ENCODE results near the gene SLC4A1.

SLC4A1 gene

DNA sequence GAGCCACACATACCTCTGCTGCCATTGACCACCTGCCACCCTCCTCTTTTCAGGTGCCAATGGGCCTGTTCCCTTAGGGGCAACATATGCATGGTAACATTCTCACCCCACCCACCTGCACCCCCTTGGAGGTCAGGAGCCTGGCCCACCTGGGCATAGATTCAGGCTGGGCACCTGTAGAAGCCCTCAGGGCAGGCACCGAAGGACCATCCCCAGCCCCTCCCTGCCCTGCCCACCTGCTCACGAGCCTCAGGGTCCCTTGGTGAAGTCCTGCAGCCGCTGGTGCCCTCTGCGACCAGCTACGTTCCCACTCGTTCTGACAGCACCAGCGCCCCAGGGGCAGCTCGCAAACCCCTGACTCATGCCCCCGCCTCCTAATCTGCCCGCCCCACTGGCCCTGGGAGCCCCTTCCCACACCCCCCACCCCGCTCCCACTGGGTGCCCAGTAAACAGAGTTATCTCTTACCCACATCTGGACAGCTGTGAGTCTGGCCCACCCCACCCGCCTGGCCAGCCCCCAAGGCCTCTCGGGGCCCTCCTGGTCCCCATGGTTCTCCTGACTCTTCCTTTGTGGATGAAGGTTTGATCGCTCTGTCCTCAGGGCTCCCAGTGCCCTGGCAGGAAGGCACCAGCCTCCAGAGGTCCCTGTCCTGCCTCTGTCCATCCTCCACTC, at the start of gene SLC4A1:
SLC4A1 (minus strand) TSS at position 318 of the 673 bp plus-strand sequence. CDS start 5,269 bp downstream, outside the sequence.
- no peak for DNase-seq

DNA sequence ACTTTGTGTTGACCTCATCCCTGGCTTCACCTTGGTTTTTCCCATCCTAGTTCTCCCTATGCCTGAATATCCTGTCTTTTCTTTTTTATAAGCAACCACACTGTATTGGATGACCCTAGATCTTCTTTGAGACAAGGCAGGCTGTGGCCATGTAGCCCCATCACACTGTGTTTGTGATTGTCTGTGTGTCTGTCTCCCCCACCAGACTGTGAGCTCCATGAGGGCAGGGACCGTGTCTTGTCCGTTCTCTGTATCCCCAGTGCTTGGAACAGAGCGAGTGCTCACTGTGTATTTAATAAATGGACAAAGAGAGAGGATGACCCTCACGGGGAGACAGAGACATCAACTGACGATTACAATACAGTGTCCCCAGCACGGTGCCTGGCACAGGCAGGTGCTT, 49.6 kb upstream of the SLC4A1 start:
- DNase-seq = no peak

DNA sequence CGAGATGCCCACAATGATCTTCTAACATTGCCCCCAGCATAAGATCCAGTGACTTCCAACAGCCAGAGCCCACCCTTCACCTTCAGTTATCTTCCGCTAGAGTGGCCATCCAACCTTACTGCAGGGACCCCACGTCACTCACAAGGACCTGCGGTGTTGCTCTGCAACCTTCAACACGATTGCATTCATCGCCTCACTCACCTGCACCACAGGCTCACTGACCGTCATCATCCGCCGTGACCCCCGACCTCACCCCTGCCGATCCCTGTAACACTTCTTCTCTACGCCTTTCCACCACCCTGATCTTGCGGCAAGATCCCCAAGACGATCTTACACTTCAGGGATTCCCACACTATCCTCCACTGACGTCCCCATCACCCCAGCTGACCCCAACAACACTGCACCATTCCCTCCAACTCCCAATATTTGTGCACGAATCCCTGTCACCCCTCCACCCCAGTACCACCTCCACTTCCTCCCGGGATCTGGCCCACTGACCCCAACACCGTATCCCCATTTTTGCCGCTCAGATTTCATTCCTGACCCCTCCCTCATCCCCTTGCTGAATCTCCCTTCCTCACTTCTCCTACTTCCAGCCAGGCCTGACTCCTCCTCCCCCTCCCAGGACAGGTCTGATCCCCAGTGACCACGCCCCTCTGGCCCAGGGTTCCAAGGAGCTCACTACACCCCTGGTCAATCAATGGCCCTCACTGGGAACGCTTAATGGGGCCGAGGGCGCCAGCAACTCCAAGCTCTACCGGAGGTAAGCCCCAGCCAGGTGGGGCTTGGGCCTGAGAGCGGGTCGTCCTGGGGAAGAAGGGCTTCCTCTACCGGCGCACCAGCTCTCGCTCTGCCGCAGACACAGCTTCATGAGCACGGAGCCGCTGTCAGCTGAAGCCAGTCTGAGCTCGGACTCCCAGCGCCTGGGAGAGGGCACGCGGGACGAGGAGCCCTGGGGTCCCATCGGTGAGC, 48.1 kb upstream of the SLC4A1 start:
- DNase-seq = no peak

DNA sequence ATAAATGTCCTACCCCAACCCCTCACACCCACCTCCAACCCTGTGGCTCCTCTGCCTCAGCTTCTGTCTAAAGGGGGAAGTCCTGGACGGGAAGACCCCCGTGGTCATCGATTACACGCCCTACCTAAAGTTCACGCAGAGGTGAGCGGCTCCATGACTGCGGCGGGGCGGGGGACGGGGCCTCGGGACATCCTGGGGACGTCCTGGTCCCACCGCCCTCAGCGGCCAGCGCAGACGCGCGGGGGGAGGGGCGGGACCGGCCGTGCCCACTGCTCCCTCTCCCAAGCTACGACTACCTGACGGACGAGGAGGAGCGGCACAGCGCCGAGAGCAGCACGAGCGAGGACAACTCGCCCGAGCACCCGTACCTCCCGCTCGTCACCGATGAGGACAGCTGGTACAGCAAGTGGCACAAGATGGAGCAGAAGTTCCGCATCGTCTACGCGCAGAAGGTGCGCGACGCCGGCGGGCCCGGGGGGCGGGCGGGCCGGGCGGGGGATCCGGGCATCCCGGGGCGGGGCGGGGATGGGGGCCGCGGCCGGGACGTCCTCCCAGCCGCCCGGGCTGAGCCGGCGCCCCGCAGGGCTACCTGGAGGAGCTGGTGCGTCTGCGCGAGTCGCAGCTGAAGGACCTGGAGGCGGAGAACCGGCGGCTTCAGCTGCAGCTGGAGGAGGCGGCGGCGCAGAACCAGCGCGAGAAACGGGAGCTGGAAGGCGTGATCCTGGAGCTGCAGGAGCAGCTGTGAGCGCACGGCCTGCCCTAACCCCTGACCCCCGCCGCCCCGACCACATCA, 47.1 kb upstream of the SLC4A1 start:
- DNase-seq = peak; percentile 36 to 75

DNA sequence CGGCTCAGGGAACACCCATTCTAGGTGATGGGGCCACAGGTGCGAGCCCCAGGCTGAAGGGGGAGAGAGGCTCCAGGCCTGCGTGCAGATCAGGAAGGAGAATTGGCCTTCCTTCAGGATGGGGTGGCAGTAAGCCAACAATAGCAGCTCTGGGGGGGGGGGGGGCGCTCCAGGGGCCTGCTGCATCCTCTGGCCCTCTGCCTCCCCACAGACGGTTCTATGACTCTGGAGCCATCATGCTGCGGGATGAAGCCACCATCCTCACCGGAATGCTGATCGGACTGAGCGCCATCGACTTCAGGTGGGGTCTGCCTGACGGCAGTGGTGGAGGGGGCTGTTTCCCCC, 46.6 kb upstream of the SLC4A1 start:
- no peak for DNase-seq

- DNase-seq = no peak
These were observed 46.1 kb upstream of the SLC4A1 start for GRCh38 chr17:44314031-44314430.

DNA sequence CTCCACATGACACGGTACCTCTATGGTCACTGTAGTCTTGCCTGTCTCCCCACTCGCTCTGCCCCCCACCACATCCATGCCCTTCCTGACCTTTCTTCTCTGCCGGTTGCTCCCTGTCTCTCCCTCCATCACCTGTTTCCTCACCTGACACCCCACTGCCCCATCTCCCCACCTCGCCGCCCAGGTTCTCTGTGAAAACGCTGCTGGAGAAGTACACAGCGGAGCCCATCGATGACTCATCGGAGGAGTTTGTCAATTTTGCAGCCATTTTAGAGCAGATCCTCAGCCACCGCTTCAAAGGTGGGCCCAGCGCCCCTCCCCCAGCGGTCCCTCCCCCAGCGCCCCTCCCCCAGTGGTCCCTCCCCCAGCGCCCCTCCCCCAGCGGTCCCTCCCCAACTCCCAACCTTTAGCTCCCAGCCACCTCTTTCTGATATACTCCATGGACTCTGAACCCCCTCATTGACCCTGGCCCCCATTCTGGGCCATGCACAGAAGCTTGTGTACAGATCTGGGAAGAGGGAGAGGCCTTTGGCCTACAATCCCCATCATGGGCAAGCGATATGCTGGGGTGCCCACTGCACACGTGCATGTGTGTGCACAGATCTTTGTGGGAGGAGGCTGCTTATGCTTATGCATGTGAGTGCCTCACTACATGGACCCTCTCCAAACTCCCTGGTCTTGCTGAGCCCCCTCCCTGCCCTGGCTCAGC, 44.6 kb upstream of the SLC4A1 start:
- DNase-seq = no peak

GRCh38 chr17:44311562-44312181, 43.7 kb upstream of the SLC4A1 start:
- peak in 1 of 2 experiments; percentile 47 for DNase-seq

DNA sequence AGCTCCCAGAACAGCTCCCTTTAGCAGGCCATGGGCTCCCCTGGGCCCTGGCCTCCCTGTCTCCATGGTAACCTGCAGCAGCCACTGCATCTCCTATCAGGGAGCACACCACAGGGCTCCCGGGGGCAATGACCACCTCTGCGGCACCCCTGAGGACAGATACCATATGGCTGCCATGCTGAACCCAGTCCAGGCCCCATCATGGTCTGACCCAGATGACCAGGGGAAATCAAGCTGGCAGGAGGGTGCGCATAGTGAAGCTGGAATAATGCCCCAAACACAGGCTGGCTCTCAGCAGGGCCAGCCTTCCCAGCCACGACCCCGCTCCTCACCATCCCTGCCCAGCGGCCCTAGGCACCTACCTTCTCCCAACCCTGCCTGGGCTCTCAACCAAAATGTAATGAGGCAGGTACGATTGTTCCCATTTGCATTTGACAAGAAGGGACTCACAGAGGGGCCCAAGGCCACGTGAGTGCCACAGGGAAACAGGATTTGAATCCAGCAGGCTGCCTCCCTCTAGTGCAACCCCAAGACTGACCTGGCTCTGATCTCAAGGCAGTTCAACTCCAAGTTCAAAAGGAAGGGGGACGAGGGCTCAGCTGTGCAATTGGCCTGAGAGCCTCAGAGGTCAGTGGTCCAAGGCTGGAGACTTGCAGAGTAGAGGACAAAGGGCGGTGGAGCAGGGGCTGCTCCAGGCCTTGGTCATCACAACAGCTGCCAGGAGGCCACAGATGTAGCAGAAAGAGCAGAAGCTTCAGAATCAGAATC, 42.9 kb upstream of the SLC4A1 start:
- no peak for DNase-seq

GRCh38 chr17:44310188-44310587, 42.3 kb upstream of the SLC4A1 start:
- DNase-seq = no peak

DNA sequence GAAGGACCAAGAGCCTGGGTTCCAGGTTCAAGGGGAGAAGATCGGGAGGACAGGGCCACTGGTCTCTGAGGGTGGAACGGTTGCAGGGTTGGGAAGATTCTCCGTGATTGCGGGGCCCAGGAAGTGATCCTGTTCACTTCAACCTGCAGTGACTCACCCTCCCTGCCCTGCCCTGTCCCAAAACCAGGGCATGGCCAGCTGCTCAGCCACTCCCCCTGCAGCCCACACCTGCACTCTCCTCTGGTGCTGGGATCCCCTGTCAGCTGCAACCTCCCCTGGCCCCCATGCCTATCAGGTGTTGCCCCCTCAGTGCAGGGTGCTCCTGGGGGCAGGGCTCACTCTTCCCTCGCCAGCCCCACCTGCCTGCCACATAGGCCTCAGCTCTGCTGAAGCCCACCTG, 41.5 kb upstream of the SLC4A1 start:
- DNase-seq = no peak

DNA sequence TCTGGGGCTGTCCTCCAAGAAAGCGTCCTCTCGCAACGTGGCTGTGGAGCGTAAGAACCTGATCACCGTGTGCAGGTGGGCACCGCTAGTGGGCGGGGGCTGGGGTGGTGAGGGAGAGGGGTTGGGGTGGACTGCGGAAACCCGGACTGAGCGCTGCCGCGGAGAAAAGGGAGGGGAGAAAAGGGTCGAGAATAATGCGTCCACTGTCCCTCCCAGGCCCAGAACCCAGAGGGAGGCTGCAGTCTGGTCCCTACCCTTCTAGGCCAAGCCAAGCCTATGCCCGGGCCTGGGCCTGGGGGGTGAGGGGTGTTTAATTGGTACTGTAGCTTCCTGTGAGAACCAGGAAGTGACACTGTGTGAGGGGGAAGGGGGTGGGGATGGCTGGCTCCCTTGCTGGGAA, 40.9 kb upstream of the SLC4A1 start:
- DNase-seq = peak; percentile 20 to 46

DNA sequence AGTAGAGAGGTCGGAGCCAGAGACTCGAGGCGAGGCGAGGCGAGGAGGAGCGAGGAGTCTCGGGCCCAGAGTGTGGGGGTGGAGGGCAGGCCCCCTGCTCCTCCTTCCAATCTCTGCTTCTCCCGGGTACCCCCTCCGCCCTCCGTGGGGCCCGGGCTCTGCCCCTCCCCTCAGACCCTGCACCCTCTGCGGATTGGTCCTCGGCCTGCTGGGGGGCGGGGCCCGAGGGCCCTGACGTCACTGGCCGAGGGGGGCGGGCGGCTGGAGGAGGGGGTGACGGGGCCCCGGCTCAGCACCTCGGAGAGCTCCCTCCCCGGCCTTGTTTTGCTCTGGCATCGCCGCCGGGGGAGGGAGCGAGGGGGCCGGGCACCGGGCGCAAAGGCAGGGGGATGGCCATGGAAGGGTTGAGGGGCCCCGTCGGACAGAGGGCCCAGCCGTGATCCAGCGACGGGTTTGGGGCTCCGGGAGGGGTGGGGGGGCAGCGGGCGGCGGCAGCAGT, 40.4 kb upstream of the SLC4A1 start, which contains the start of gene RUNDC3A:
RUNDC3A (plus strand) TSS at position 282 of the 499 bp plus-strand sequence. CDS start 232 bp downstream, outside the sequence.
- peak; percentile 94 to 96 for DNase-seq

GRCh38 chr17:44307387-44308186, 39.7 kb upstream of the SLC4A1 start:
- peak; percentile 86 to 95 for DNase-seq

- no peak for DNase-seq
These were observed 36.7 kb upstream of the SLC4A1 start for GRCh38 chr17:44304651-44305050.

- DNase-seq = no peak
These were observed 30.0 kb upstream of the SLC4A1 start for GRCh38 chr17:44297975-44298374.

DNA sequence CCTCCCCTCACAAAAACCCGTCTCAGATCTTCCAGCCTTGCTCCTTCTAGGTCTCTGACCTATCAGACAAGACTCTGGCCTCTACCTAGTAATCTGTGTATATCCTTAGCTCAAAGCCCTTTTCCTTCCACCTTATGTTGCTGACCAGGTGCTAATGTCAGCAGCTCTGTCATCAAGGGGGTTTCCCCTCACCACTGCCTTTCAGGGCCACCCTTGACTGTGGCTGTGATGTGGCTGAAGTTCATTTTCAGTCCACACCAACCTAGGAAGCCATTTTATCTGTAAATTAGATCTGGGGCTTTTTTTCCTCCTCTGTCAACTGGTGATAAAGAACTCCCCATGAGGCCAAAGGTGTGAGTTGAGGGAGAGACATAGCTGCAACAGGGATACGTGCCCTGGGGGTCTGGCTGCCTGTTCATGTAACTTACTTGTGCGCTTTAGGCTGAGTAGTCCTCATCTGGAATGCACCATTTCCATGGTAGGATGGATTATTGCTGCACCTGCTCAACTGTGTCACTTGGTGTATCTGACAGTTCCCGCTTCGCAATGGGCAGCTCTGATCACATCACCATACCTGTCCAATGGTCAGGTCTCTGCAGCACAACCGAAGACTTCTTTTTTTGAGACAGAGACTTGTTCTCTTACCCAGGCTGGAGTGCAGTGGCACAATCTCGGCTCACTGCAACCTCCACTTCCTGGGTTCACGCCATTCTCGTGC, 25.7 kb upstream of the SLC4A1 start:
- DNase-seq = no peak

- no peak for DNase-seq
These were observed 19.7 kb upstream of the SLC4A1 start for GRCh38 chr17:44287651-44288050.

DNA sequence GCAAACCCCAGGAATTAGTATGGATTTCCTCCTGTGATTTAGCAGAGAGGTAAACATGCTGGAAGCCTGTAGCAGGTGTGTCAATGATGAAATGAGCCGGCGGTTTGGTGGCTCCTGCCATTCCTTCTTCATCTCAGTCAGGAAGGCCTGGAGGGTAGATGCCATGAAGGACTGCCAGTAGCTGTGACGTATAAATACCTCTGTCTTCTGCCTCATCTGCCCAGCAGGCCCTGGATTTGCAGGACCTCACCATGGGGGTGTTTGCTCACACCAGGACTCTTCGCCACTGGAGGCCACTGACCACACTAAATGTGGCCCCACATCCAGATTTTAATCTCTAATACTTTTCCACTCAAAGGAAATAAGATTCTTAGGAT, 16.1 kb upstream of the SLC4A1 start:
- DNase-seq = no peak

Data from NCI-H524 (cell line).